Endothelial cell of umbilical vein (primary cell): ENCODE measurements around the gene LNX2.

Experiments used
- EZH2 ChIP-seq: IDR thresholded peaks from 2 replicates; pipeline ENCODE4 v1.6.1; 2012; ENCODE audit warnings: borderline replicate concordance, low read depth, mild to moderate bottlenecking, moderate library complexity, low read length, inconsistent platforms; ENCODE audit not compliant: severe bottlenecking
- GATA2 ChIP-seq: IDR thresholded peaks from 2 replicates; pipeline ENCODE4 v1.7.0; 2011; ENCODE audit warnings: low read depth, mild to moderate bottlenecking, moderate library complexity, mixed read lengths, low read length; ENCODE audit not compliant: insufficient read length, insufficient read depth
- JUN ChIP-seq: IDR thresholded peaks from 2 replicates; pipeline ENCODE4 v1.6.1; 2011; ENCODE audit warnings: borderline replicate concordance, low read depth; ENCODE audit not compliant: insufficient read length, insufficient read depth
- MYC ChIP-seq: IDR thresholded peaks from one replicate; pipeline ENCODE4 v1.6.1; 2011; ENCODE audit warnings: mild to moderate bottlenecking, low read depth, low read length
- POLR2A ChIP-seq: IDR thresholded peaks from 2 replicates; pipeline ENCODE4 v1.6.1; 2012; ENCODE audit warnings: low read depth, mild to moderate bottlenecking, control low read depth, low read length
- TF ChIP-seq, protein P1 (sequence below), 2 donors: IDR thresholded peaks; 1 replicate in 1 of 2; 2 replicates in 1 of 2; pipeline ENCODE4 v1.5.1; 2011; ENCODE audit warnings: low read length in 2 of 2, mild to moderate bottlenecking in 2 of 2, moderate library complexity in 2 of 2, control low read depth in 1 of 2, inconsistent platforms in 1 of 2, low read depth in 1 of 2; ENCODE audit not compliant: insufficient read depth in 1 of 2; ENCODE audit errors: extremely low read depth in 1 of 2

DNA sequence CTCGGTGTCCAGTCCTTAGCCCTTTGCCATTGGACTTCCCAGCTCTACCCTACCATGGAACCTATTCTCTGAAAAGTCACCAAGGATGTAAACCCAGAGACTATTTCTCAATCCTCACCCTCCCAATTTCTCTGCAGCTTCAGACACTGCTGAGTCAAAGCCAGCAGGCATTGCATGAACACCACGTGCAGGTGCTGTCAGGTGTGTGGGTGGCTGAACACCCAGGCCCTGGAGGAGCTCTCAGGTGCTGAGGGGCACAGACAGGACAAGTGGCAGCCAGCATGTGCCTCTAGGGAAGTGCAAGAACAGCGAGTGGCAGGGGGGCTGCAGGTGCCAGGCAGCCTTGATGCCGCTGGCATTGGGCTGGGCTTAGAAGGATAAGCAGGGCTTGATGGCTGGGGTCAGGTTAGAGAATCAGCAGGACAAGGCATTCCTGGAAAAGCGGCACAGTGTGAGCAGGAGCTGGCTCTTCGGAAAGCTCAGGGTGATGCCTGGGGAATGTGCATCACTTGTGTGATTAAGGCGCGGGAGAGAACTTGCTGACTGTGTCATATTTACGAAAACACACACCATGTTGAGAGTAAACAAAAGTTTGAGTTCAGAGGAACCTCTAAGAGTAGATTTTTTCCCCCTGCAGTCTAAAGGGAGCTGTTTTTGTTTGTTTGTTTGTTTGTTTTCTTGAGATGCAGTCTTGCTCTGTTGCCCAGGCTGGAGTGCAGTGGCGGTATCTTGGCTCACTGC lies 83.8 kb downstream of the LNX2 start:
- TF ChIP-seq POLR2A (no peak), MYC (no peak), EZH2 (no peak), GATA2 (no peak), JUN (no peak)
- TF ChIP-seq, protein P1, sequence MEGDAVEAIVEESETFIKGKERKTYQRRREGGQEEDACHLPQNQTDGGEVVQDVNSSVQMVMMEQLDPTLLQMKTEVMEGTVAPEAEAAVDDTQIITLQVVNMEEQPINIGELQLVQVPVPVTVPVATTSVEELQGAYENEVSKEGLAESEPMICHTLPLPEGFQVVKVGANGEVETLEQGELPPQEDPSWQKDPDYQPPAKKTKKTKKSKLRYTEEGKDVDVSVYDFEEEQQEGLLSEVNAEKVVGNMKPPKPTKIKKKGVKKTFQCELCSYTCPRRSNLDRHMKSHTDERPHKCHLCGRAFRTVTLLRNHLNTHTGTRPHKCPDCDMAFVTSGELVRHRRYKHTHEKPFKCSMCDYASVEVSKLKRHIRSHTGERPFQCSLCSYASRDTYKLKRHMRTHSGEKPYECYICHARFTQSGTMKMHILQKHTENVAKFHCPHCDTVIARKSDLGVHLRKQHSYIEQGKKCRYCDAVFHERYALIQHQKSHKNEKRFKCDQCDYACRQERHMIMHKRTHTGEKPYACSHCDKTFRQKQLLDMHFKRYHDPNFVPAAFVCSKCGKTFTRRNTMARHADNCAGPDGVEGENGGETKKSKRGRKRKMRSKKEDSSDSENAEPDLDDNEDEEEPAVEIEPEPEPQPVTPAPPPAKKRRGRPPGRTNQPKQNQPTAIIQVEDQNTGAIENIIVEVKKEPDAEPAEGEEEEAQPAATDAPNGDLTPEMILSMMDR (IDR thresholded peaks at IDR 0.05; ENCODE audit: extremely low read depth in 1 of 2, insufficient read depth in 1 of 2, low read depth in 1 of 2, low read length in 2 of 2) = no peak
